Right atrium auricular region (tissue), 2 donors: Measurements from ENCODE around the gene FHAD1. TPM values are rescaled to one million over a fixed set of nuclear protein-coding genes. Genes with fewer than 3 reads are reported as not detected.

Experiments
- DNase-seq: peaks from one replicate; pipeline ENCODE4 v3.0.0-alpha.2; 2019; ENCODE audit warnings: low spot score
- H3K27ac ChIP-seq, 2 donors: fragments of 200-600 bp; sonication (generic); 1 replicate in 1 of 2; 2 replicates in 1 of 2; pipeline ENCODE4 v1.5.1; 2016 to 2019
- H3K27me3 ChIP-seq, 2 donors: fragments of 200-600 bp; sonication (generic); one replicate each; pipeline versions ENCODE4 v1.5.1 to v1.6.0; 2017 to 2019
- H3K36me3 ChIP-seq: fragments of 200-600 bp; sonication (generic); one replicate; pipeline ENCODE4 v1.5.1; 2016
- H3K4me1 ChIP-seq, 2 donors: fragments of 200-600 bp; sonication (generic); one replicate each; pipeline versions ENCODE4 v1.5.1 to v1.6.0; 2017 to 2019
- H3K4me3 ChIP-seq, 2 donors: fragments of 200-600 bp; sonication (generic); 1 replicate in 1 of 2; 2 replicates in 1 of 2; pipeline ENCODE4 v1.5.1; 2017 to 2019; ENCODE audit warnings: mild to moderate bottlenecking in 1 of 2, moderate library complexity in 1 of 2
- H3K9me3 ChIP-seq, 2 donors: fragments of 200-600 bp; sonication (generic); one replicate each; pipeline ENCODE4 v1.5.1; 2019
- total RNA-seq, 2 donors: library from RNA; depleted of rRNA; stranded (reverse); fragments of >200 nt; gene quantifications; one replicate each; pipeline ENCODE4 v1.1.0, GENCODE V29; 2016
- TF ChIP-seq, protein P1 (sequence below), 2 donors: fragments of 200-600 bp; sonication (generic); IDR thresholded peaks; one replicate each; pipeline ENCODE4 v1.5.1; 2019; ENCODE audit warnings: antibody characterized with exemption in 2 of 2

FHAD1 gene
- total RNA-seq, 2 donors from 2014 or later = not detected

DNA sequence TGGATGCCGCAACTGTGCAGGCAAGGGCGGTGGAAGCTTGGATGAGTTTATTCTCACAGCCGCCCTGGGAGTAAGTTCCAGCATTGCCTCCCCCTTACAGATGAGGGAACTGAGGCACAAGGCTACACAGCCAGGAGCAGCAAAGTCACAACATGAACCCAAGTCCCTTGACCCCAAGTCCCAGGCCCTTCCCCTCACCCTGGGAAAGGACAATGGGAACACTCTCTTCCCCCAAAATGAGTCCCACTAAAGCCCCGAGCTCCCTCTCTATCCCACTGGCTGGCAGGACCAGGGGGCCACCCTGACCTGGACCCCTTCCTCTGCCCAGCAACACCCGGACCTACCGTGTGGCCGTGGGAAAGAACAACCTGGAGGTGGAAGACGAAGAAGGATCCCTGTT is 195.1 kb downstream of the FHAD1 start:
- no peaks in the 10 kb centered on the region for H3K36me3 ChIP-seq
- DNase-seq = no peak
- H3K27ac ChIP-seq = no peak overlapping the region
- H3K4me1 ChIP-seq = no peaks in the 10 kb centered on the region
- no peaks in the 10 kb centered on the region for H3K27me3 ChIP-seq
- TF ChIP-seq, protein P1, sequence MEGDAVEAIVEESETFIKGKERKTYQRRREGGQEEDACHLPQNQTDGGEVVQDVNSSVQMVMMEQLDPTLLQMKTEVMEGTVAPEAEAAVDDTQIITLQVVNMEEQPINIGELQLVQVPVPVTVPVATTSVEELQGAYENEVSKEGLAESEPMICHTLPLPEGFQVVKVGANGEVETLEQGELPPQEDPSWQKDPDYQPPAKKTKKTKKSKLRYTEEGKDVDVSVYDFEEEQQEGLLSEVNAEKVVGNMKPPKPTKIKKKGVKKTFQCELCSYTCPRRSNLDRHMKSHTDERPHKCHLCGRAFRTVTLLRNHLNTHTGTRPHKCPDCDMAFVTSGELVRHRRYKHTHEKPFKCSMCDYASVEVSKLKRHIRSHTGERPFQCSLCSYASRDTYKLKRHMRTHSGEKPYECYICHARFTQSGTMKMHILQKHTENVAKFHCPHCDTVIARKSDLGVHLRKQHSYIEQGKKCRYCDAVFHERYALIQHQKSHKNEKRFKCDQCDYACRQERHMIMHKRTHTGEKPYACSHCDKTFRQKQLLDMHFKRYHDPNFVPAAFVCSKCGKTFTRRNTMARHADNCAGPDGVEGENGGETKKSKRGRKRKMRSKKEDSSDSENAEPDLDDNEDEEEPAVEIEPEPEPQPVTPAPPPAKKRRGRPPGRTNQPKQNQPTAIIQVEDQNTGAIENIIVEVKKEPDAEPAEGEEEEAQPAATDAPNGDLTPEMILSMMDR (IDR thresholded peaks at IDR 0.05) = no peak
- H3K9me3 ChIP-seq = no peaks in the 10 kb centered on the region
- no peak overlapping the region for H3K4me3 ChIP-seq

DNA sequence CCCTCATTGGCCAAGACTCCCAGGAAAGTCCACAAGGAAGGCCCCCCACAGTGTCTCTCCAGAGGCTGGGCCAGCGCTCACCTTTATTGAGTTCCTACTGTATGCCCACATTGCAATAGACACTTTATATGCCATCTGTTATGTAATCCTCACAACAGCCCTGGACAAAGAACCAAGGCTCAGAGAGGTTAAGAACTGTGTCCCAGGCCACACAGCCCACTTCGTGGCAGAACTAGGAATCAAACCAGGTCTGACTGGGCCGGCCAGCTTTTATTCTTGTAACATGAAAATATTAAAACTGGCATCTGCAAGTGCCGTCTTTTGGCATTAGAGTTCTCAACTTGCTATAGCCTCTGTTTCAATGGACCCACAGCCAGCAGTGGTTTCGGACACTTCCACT is 195.7 kb downstream of the FHAD1 start:
- H3K27me3 ChIP-seq = no peaks in the 10 kb centered on the region
- H3K4me1 ChIP-seq = no peaks in the 10 kb centered on the region
- H3K27ac ChIP-seq = no peak overlapping the region
- DNase-seq = no peak
- no peaks in the 10 kb centered on the region for H3K9me3 ChIP-seq
- TF ChIP-seq, protein P1 (IDR thresholded peaks at IDR 0.05) = no peak
- no peak overlapping the region for H3K4me3 ChIP-seq
- no peaks in the 10 kb centered on the region for H3K36me3 ChIP-seq

DNA sequence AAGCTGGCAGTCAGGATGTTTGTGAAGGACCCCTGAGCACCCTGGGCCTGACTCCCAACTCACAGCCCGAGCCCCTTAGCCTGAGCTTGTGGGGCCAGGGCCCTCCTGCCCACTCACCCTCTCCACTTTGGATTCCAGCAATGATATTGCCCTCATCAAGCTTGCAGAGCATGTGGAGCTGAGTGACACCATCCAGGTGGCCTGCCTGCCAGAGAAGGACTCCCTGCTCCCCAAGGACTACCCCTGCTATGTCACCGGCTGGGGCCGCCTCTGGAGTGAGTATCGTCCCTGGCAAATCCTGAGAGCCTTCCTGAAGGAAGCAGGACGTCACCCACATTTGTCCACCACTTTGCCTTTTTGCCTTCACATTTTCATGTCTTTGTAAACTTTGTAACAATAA is 196.3 kb downstream of the FHAD1 start:
- DNase-seq = no peak
- Histone ChIP-seq H3K4me3 (no peak overlapping the region), H3K27me3 (no peaks in the 10 kb centered on the region), H3K36me3 (no peaks in the 10 kb centered on the region), H3K4me1 (no peaks in the 10 kb centered on the region), H3K9me3 (no peaks in the 10 kb centered on the region), H3K27ac (no peak overlapping the region)
- TF ChIP-seq, protein P1 (IDR thresholded peaks at IDR 0.05) = no peak

DNA sequence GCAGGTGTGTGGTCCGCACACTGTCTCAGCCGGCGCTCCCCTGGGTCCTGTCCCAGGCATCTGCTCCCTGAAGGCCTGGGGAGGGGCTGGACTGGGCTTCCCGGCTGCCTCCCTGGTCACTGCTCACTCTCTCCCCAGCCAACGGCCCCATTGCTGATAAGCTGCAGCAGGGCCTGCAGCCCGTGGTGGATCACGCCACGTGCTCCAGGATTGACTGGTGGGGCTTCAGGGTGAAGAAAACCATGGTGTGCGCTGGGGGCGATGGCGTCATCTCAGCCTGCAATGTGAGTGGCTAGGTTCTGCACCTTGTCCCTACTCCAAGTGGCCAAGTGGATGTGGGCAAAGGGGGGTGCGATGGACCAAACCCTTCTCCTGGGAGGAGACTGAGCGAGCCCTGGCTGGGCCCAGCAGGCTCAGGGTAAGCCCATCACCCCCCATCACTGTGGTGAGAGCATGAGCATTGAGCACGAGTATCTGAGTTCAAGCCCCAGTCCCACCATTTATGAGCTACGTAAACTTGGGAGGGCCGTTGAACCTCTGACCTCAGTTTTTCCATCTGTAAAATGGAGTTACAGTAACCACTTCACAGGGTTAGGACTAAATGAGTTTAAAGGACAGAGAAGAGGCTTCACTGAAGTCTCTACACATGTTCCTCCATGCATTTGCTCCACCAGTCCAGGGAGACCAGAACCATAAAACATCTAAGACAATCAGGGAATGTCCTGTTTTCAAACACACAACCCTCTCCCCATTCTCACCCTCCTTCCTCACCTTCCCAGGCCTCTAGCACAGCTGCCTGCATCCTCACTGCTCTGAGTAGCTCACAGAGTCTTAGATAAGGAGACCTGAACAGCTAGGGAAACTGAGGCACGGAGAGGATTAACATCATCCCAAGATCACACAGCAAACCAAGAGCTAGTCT is 197.7 kb downstream of the FHAD1 start:
- no peak for DNase-seq
- Histone ChIP-seq H3K36me3 (no peaks in the 10 kb centered on the region), H3K9me3 (no peaks in the 10 kb centered on the region), H3K27ac (no peak overlapping the region), H3K4me1 (no peaks in the 10 kb centered on the region), H3K27me3 (no peaks in the 10 kb centered on the region), H3K4me3 (no peak overlapping the region)
- TF ChIP-seq, protein P1 (IDR thresholded peaks at IDR 0.05) = no peak

DNA sequence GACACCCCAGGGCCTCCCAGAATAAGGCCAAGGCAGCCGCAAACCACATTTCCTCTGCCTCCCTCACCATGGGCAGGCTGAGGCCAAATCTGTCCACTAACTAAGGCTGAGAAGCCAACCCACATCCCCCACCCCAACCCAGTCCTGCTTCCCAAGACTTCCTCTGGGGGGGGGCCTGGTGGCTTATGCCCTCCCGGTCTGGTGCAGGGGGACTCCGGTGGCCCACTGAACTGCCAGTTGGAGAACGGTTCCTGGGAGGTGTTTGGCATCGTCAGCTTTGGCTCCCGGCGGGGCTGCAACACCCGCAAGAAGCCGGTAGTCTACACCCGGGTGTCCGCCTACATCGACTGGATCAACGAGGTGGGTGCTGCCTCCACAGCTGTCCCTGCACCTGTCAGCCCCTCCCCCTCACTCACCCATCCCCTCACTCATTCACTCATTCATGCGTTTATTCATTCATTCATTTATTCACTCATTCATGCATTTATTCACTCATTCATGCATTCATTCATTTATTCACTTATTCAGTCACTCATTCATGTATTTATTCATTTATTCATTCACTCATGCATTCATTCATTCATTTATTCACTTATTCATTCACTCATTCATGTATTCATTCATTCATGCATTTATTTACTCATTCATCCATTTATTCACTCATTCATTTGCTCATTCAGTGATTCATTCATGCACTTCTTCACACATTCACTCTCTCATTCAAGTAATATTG is 198.5 kb downstream of the FHAD1 start:
- Histone ChIP-seq H3K27me3 (no peaks in the 10 kb centered on the region), H3K4me3 (no peak overlapping the region), H3K27ac (no peak overlapping the region), H3K4me1 (no peaks in the 10 kb centered on the region), H3K9me3 (no peaks in the 10 kb centered on the region), H3K36me3 (no peaks in the 10 kb centered on the region)
- DNase-seq = no peak
- TF ChIP-seq, protein P1 (IDR thresholded peaks at IDR 0.05) = no peak
